Calu3 (cell line): Measurements from ENCODE around the gene VSIR. TPM values are rescaled to one million over a fixed set of nuclear protein-coding genes. Genes with fewer than 3 reads are reported as not detected.

Experiments
- BruUV-seq: library from RNA; stranded (reverse); fragments of 400-500 nt; replicated peaks from 2 replicates; lab custom pipeline; 2021; lab: Mats Ljungman, UMichigan
- CTCF ChIA-PET: fragments of 300-600 bp; sonication (Branson Sonifier 250); formaldehyde crosslinking; loops from one replicate; lab custom pipeline; 2022; ENCODE audit warnings: antibody characterized with exemption; lab: Charles Lee
- DNase-seq: peaks from one replicate; pipeline ENCODE4 v3.0.0; 2022
- H3K27ac Mint-ChIP-seq: one replicate; pipeline ENCODE4 v1.8.0; 2022; ENCODE audit warnings: mixed read lengths; ENCODE audit not compliant: unreplicated experiment
- H3K27me3 Mint-ChIP-seq: one replicate; pipeline ENCODE4 v1.8.0; 2022; ENCODE audit warnings: mixed read lengths; ENCODE audit not compliant: unreplicated experiment
- H3K36me3 Mint-ChIP-seq: one replicate; pipeline ENCODE4 v1.8.0; 2022; ENCODE audit warnings: mild to moderate bottlenecking, moderate library complexity, mixed read lengths; ENCODE audit not compliant: insufficient read depth, unreplicated experiment
- H3K4me1 Mint-ChIP-seq: one replicate; pipeline ENCODE4 v1.8.0; 2022; ENCODE audit warnings: mild to moderate bottlenecking, low read depth, mixed read lengths; ENCODE audit not compliant: unreplicated experiment
- H3K4me3 Mint-ChIP-seq: one replicate; pipeline ENCODE4 v1.8.0; 2022; ENCODE audit warnings: mild to moderate bottlenecking, low read depth, moderate library complexity, mixed read lengths; ENCODE audit not compliant: unreplicated experiment
- H3K9me3 Mint-ChIP-seq: one replicate; pipeline ENCODE4 v1.8.0; 2022; ENCODE audit warnings: low read depth, mixed read lengths; ENCODE audit not compliant: unreplicated experiment
- intact Hi-C: fragments of 100-400 bp; cut with micrococcal nuclease; formaldehyde crosslinking; loops from one replicate; pipeline ENCODE4 v1.10.0; 2022; ENCODE audit not compliant: unreplicated experiment
- total RNA-seq: library from RNA; stranded (reverse); gene quantifications from 2 replicates; pipeline ENCODE4 v1.2.3, GENCODE V29; 2022
- TF ChIP-seq, protein P1 (sequence below): fragments of 200-600 bp; IDR thresholded peaks from one replicate; pipeline ENCODE4 v1.8.0; 2022; ENCODE audit warnings: antibody characterized with exemption; ENCODE audit not compliant: unreplicated experiment

The VSIR gene
- total RNA-seq, 1 experiment from 2014 or later: 30.1 TPM

DNA sequence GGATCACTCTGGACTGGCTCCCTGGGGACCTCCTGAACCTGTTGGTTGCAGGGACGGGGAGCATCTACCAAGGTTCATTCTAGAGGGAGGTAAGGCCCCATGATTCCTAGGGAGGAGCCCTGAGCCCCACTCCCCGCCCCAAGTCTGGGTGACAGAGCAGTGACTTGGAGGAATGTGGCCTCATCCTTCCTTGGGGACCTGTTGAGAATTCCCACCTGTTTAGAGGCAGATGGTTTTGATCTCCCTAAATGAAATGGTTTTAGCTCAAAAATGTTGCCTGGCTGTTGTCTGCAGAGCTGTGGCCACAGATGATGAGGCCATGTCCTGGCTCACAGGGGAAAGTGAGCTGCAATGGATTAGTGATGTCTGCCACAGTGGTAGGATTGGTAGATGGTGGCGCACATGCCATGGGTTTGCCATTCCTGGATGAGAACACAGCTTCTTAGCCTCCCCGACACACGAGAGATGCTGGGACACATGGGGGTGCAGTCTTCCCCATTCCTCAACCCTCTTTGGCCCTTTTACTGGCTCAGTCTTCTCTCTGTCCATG is 66.0 kb downstream of the VSIR start:
- Mint-ChIP-seq H3K36me3 (no peaks in the 10 kb centered on the region), H3K9me3 (no peaks in the 10 kb centered on the region), H3K4me1 (no peaks in the 10 kb centered on the region), H3K27me3 (peaks cover 12% of the 10 kb centered on the region), H3K4me3 (no peak overlapping the region), H3K27ac (no peak overlapping the region)
- TF ChIP-seq, protein P1, sequence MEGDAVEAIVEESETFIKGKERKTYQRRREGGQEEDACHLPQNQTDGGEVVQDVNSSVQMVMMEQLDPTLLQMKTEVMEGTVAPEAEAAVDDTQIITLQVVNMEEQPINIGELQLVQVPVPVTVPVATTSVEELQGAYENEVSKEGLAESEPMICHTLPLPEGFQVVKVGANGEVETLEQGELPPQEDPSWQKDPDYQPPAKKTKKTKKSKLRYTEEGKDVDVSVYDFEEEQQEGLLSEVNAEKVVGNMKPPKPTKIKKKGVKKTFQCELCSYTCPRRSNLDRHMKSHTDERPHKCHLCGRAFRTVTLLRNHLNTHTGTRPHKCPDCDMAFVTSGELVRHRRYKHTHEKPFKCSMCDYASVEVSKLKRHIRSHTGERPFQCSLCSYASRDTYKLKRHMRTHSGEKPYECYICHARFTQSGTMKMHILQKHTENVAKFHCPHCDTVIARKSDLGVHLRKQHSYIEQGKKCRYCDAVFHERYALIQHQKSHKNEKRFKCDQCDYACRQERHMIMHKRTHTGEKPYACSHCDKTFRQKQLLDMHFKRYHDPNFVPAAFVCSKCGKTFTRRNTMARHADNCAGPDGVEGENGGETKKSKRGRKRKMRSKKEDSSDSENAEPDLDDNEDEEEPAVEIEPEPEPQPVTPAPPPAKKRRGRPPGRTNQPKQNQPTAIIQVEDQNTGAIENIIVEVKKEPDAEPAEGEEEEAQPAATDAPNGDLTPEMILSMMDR: no peak
- no TSS peak for BruUV-seq
- CTCF ChIA-PET: interaction anchor here (0.6 to 4.4 kb wide), 3 partner anchors 10 to 762 kb away, joined by 3 to 31 read pairs (median 4); no protein-coding TSS in a partner anchor
- DNase-seq: no peak
- intact Hi-C loops: loop anchor here (10.0 kb wide), 1 partner anchor 323 kb away; no protein-coding TSS in a partner anchor

DNA sequence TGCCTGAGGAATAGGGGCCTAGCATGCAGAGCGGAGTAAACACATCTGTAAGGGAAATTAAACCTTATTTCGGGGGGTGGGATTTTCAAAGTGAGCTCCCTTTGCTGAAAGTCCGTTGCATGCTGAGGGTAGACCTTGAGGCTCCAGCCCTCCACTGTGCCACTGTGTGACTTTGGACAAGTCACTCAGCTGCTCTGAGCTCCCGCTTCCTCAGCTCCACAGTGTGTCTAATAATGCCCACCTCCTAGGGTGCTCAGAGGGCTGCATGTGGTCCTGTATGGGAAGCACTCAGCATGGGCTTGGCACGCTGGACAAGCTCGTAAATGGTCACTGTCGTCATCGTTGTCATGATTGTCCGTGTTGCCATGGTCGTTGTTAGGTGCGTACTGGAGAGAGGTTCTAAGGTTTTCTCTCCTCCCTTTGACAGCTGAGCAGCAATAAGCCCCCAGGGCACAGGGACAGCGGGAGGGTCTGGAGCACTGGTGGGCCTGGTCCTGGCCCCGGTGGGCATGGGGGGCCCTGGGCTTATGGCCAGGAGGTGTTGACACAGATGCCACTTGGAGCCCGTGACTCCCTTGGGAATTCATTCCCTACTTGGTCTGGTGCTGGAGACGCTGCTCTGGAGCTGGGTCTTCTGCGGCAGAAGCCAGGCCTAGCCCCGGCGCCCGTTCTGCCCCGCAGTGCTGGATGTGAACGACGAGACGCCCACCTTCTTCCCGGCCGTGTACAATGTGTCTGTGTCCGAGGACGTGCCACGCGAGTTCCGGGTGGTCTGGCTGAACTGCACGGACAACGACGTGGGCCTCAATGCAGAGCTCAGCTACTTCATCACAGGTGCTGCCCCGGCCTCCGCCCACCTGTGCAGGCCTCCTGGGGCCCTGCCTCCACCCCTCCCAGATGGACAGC is 66.9 kb downstream of the VSIR start:
- H3K36me3 Mint-ChIP-seq: no peaks in the 10 kb centered on the region
- no peak overlapping the region for H3K4me3 Mint-ChIP-seq
- CTCF ChIA-PET: interaction anchor here (0.6 to 4.4 kb wide), 3 partner anchors 9 to 761 kb away, joined by 3 to 31 read pairs (median 4); no protein-coding TSS in a partner anchor
- no peak for DNase-seq
- intact Hi-C loops: loop anchor here (10.0 kb wide), 1 partner anchor 322 kb away; no protein-coding TSS in a partner anchor
- H3K27ac Mint-ChIP-seq: no peak overlapping the region
- BruUV-seq: no TSS peak
- peaks cover 18% of the 10 kb centered on the region for H3K27me3 Mint-ChIP-seq
- TF ChIP-seq, protein P1: no peak
- H3K9me3 Mint-ChIP-seq: no peaks in the 10 kb centered on the region
- H3K4me1 Mint-ChIP-seq: no peaks in the 10 kb centered on the region

DNA sequence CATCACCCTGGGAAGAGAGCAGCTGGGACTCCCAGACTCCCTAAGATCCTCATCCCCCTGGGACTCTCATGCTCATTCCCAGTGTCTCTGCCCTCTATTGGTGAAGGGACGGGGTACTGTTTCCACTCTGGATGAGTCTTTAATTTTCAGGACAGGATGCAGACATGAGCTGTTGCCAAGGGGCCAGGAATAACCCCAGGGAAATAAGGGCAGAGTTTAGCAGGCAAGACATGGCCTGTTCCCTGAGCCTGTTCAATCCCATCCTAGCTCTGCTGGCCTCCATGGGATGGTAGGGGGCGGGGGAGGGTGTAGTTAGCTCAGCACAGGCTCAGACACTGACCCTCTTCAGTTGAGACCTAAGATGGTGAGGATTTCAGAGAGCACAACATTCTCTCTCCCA is 67.7 kb downstream of the VSIR start:
- peaks cover 18% of the 10 kb centered on the region for H3K27me3 Mint-ChIP-seq

DNA sequence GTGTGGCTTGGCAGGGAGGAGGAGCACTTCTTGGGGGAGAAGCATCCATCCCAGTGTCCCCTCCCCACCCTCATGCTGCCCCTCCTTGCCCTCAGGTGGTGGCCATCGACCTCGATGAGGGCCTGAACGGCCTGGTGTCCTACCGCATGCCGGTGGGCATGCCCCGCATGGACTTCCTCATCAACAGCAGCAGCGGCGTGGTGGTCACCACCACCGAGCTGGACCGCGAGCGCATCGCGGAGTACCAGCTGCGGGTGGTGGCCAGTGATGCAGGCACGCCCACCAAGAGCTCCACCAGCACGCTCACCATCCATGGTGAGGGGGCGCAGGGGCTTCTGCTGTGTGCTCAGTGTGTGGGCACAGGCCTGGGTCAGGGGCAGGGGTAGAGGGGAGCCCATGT is 68.5 kb downstream of the VSIR start:
- Mint-ChIP-seq H3K36me3 (no peaks in the 10 kb centered on the region), H3K9me3 (no peaks in the 10 kb centered on the region), H3K4me3 (no peak overlapping the region), H3K27me3 (peaks cover 18% of the 10 kb centered on the region), H3K4me1 (no peaks in the 10 kb centered on the region), H3K27ac (no peak overlapping the region)
- intact Hi-C loops: loop anchor here (10.0 kb wide), 1 partner anchor 320 kb away; no protein-coding TSS in a partner anchor
- no peak for DNase-seq
- CTCF ChIA-PET: interaction anchor here (0.6 kb wide), 1 partner anchor 369 kb away, joined by 3 read pairs; no protein-coding TSS in a partner anchor
- BruUV-seq: no TSS peak
- TF ChIP-seq, protein P1: no peak

More for the DNA sequence above, 67.7 kb downstream of the VSIR start:
- Mint-ChIP-seq H3K4me1 (no peaks in the 10 kb centered on the region), H3K36me3 (no peaks in the 10 kb centered on the region), H3K4me3 (no peak overlapping the region), H3K9me3 (no peaks in the 10 kb centered on the region), H3K27ac (no peak overlapping the region)
- no peak for DNase-seq
- CTCF ChIA-PET: interaction anchor here (0.6 to 4.4 kb wide), 2 partner anchors 8 to 136 kb away, joined by 3 to 31 read pairs; no protein-coding TSS in a partner anchor
- intact Hi-C loops: loop anchor here (10.0 kb wide), 1 partner anchor 321 kb away; no protein-coding TSS in a partner anchor
- no TSS peak for BruUV-seq
- TF ChIP-seq, protein P1: no peak
